ENCODE results near the gene COL23A1.
"Not testable (repeated sequence)": the region's sequence is repeated elsewhere in the genome, so short reads cannot be mapped to it uniquely, and the experiment has no call there.

COL23A1 gene

GRCh38 chr5:178265746-178266145, 324.4 kb downstream of the COL23A1 start:
- Mint-ChIP-seq H3K9me3 (peaks cover 4% of the 10 kb centered on the region), H3K27me3 (no peaks in the 10 kb centered on the region), H3K36me3 (ENCODE audit: low read depth) (no peaks in the 10 kb centered on the region), H3K4me3 (no peak overlapping the region), H3K4me1 (ENCODE audit: low read depth) (no peaks in the 10 kb centered on the region), H3K27ac (no peak overlapping the region)
- no peak for DNase-seq

GRCh38 chr5:178264044-178264443, 326.1 kb downstream of the COL23A1 start:
- H3K27me3 Mint-ChIP-seq, result no peaks in the 10 kb centered on the region
- no peak overlapping the region for H3K27ac Mint-ChIP-seq
- no peaks in the 10 kb centered on the region for H3K4me1 Mint-ChIP-seq (ENCODE audit: low read depth)
- no peak overlapping the region for H3K4me3 Mint-ChIP-seq
- no peak for DNase-seq
- peaks cover 4% of the 10 kb centered on the region for H3K9me3 Mint-ChIP-seq
- H3K36me3 Mint-ChIP-seq (ENCODE audit: low read depth), result no peaks in the 10 kb centered on the region

- Mint-ChIP-seq H3K27ac (no peak overlapping the region), H3K36me3 (ENCODE audit: low read depth) (no peaks in the 10 kb centered on the region), H3K4me3 (no peak overlapping the region), H3K9me3 (peaks cover 4% of the 10 kb centered on the region), H3K4me1 (ENCODE audit: low read depth) (no peaks in the 10 kb centered on the region), H3K27me3 (no peaks in the 10 kb centered on the region)
- DNase-seq, result no peak
These were observed 328.3 kb downstream of the COL23A1 start for GRCh38 chr5:178261666-178262600.

GRCh38 chr5:178259623-178260536, 330.3 kb downstream of the COL23A1 start:
- Mint-ChIP-seq H3K9me3 (peaks cover 4% of the 10 kb centered on the region), H3K27ac (no peak overlapping the region), H3K36me3 (ENCODE audit: low read depth) (no peaks in the 10 kb centered on the region), H3K27me3 (no peaks in the 10 kb centered on the region), H3K4me1 (ENCODE audit: low read depth) (no peaks in the 10 kb centered on the region), H3K4me3 (no peak overlapping the region)
- DNase-seq, result no peak

- no peak for DNase-seq
- Mint-ChIP-seq H3K27me3 (no peaks in the 10 kb centered on the region), H3K9me3 (no peaks in the 10 kb centered on the region), H3K27ac (no peak overlapping the region), H3K4me3 (no peak overlapping the region), H3K4me1 (ENCODE audit: low read depth) (no peaks in the 10 kb centered on the region), H3K36me3 (ENCODE audit: low read depth) (no peaks in the 10 kb centered on the region)
These were observed 332.5 kb downstream of the COL23A1 start for GRCh38 chr5:178257650-178258049.

- no peaks in the 10 kb centered on the region for H3K27me3 Mint-ChIP-seq
- no peak overlapping the region for H3K27ac Mint-ChIP-seq
- no peak overlapping the region for H3K4me3 Mint-ChIP-seq
- H3K36me3 Mint-ChIP-seq (ENCODE audit: low read depth), result no peaks in the 10 kb centered on the region
- DNase-seq, result no peak
- H3K9me3 Mint-ChIP-seq, result no peaks in the 10 kb centered on the region
- no peaks in the 10 kb centered on the region for H3K4me1 Mint-ChIP-seq (ENCODE audit: low read depth)
These were observed 333.4 kb downstream of the COL23A1 start for GRCh38 chr5:178256746-178257145.

- DNase-seq; H3K27me3 Mint-ChIP-seq; H3K36me3 Mint-ChIP-seq (ENCODE audit: low read depth); H3K27ac Mint-ChIP-seq; H3K4me3 Mint-ChIP-seq; H3K9me3 Mint-ChIP-seq: not testable (repeated sequence)
- peaks cover 14% of the 10 kb centered on the region for H3K4me1 Mint-ChIP-seq (ENCODE audit: low read depth)
These were observed 336.6 kb downstream of the COL23A1 start for GRCh38 chr5:178253632-178254031.

- no peak for DNase-seq
- H3K9me3 Mint-ChIP-seq, result no peaks in the 10 kb centered on the region
- H3K27me3 Mint-ChIP-seq, result no peaks in the 10 kb centered on the region
- peaks cover 20% of the 10 kb centered on the region for H3K4me1 Mint-ChIP-seq (ENCODE audit: low read depth)
- no peaks in the 10 kb centered on the region for H3K36me3 Mint-ChIP-seq (ENCODE audit: low read depth)
- no peak overlapping the region for H3K4me3 Mint-ChIP-seq
- H3K27ac Mint-ChIP-seq, result no peak overlapping the region
These were observed 337.9 kb downstream of the COL23A1 start for GRCh38 chr5:178252258-178252657.

- Mint-ChIP-seq H3K27ac (no peak overlapping the region), H3K4me1 (ENCODE audit: low read depth) (peaks cover 20% of the 10 kb centered on the region), H3K9me3 (no peaks in the 10 kb centered on the region), H3K4me3 (no peak overlapping the region), H3K27me3 (no peaks in the 10 kb centered on the region), H3K36me3 (ENCODE audit: low read depth) (no peaks in the 10 kb centered on the region)
- no peak for DNase-seq
These were observed 339.9 kb downstream of the COL23A1 start for GRCh38 chr5:178250263-178250662.

GRCh38 chr5:178249191-178249989, 340.8 kb downstream of the COL23A1 start:
- no peaks in the 10 kb centered on the region for H3K36me3 Mint-ChIP-seq (ENCODE audit: low read depth)
- H3K27me3 Mint-ChIP-seq, result no peaks in the 10 kb centered on the region
- H3K4me3 Mint-ChIP-seq, result no peak overlapping the region
- H3K9me3 Mint-ChIP-seq, result no peaks in the 10 kb centered on the region
- peak overlapping the region; percentile 35 for H3K27ac Mint-ChIP-seq
- peak; percentile 53 for DNase-seq
- peaks cover 20% of the 10 kb centered on the region for H3K4me1 Mint-ChIP-seq (ENCODE audit: low read depth)

- H3K4me3 Mint-ChIP-seq, result no peak overlapping the region
- no peak for DNase-seq
- no peak overlapping the region for H3K27ac Mint-ChIP-seq
- no peaks in the 10 kb centered on the region for H3K9me3 Mint-ChIP-seq
- H3K36me3 Mint-ChIP-seq (ENCODE audit: low read depth), result no peaks in the 10 kb centered on the region
- no peaks in the 10 kb centered on the region for H3K27me3 Mint-ChIP-seq
- H3K4me1 Mint-ChIP-seq (ENCODE audit: low read depth), result peaks cover 20% of the 10 kb centered on the region
These were observed 341.4 kb downstream of the COL23A1 start for GRCh38 chr5:178248750-178249149.

GRCh38 chr5:178247481-178248456, 342.4 kb downstream of the COL23A1 start:
- Mint-ChIP-seq H3K4me1 (ENCODE audit: low read depth) (peaks cover 20% of the 10 kb centered on the region), H3K4me3 (no peak overlapping the region), H3K36me3 (ENCODE audit: low read depth) (no peaks in the 10 kb centered on the region), H3K27ac (no peak overlapping the region), H3K27me3 (no peaks in the 10 kb centered on the region), H3K9me3 (no peaks in the 10 kb centered on the region)
- no peak for DNase-seq

- no peak for DNase-seq
- Mint-ChIP-seq H3K9me3 (no peaks in the 10 kb centered on the region), H3K4me3 (no peak overlapping the region), H3K36me3 (ENCODE audit: low read depth) (no peaks in the 10 kb centered on the region), H3K27ac (no peak overlapping the region), H3K27me3 (no peaks in the 10 kb centered on the region), H3K4me1 (ENCODE audit: low read depth) (peaks cover 23% of the 10 kb centered on the region)
These were observed 343.4 kb downstream of the COL23A1 start for GRCh38 chr5:178246624-178247279.
